Measurements from ENCODE around the gene ID1. TPM values are rescaled to one million over a fixed set of nuclear protein-coding genes. Genes with fewer than 3 reads are reported as not detected.
A peak's percentile ranks its signal among the peaks of the same experiment; 100 is the strongest.

The ID1 gene
- total RNA-seq, 2 donors from 2014 or later = 169 to 245 TPM

DNA sequence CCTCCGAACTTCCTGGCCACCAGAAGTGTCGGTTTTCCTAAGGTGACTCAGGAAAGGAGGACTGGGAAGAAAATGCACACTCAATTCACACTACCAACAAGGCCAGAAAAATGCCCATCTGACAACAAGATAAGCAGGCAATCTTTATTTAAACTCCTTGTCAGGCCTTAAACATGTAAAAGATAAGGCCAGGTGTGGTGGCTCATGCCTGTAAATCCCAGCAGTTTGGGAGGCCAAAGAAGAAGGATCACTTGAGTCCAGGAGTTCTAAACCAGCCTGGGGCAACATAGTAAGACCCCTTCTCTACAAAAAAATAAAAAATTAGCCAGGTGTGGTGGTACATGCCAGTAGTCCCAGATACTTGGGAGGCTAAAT lies 7.6 kb upstream of the ID1 start:
- H3K4me3 ChIP-seq = no peak overlapping the region
- ATAC-seq = no peak
- H3K27me3 ChIP-seq = no peaks in the 10 kb centered on the region
- H3K36me3 ChIP-seq (replicated peaks in 1 of 2; ENCODE audit: insufficient read depth in 1 of 2, low read depth in 2 of 2) = no peaks in the 10 kb centered on the region
- no peak overlapping the region for H3K27ac ChIP-seq
- TF ChIP-seq, protein P1, sequence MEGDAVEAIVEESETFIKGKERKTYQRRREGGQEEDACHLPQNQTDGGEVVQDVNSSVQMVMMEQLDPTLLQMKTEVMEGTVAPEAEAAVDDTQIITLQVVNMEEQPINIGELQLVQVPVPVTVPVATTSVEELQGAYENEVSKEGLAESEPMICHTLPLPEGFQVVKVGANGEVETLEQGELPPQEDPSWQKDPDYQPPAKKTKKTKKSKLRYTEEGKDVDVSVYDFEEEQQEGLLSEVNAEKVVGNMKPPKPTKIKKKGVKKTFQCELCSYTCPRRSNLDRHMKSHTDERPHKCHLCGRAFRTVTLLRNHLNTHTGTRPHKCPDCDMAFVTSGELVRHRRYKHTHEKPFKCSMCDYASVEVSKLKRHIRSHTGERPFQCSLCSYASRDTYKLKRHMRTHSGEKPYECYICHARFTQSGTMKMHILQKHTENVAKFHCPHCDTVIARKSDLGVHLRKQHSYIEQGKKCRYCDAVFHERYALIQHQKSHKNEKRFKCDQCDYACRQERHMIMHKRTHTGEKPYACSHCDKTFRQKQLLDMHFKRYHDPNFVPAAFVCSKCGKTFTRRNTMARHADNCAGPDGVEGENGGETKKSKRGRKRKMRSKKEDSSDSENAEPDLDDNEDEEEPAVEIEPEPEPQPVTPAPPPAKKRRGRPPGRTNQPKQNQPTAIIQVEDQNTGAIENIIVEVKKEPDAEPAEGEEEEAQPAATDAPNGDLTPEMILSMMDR (IDR thresholded peaks at IDR 0.05) = no peak
- no peak for TF ChIP-seq POLR2A (IDR thresholded peaks at IDR 0.05)
- no peaks in the 10 kb centered on the region for H3K4me1 ChIP-seq
- intact Hi-C loops (cut with DNase I) = no loop called here
- no peak for DNase-seq
- H3K9me3 ChIP-seq = no peaks in the 10 kb centered on the region
- WGBS, 2 donors = 97 to 100% methylated on average over 2 of the region's 2 CpGs

DNA sequence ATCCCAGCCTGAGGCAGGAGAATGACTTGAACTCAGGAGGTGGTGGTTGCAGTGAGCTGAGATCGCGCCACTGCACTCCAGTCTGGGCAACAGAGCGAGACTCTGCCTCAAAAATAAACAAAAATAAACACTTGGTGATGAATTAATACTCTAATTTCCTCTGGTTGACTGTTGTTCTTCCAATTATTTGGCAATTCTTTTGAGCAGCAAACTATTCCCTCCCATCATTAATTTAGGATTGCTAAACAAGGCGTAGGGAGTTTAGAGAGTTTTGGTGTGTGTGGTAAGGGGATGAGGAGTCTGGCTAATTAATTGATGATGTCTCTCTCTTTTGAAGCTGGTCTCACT lies 2.7 kb upstream of the ID1 start:
- no peaks in the 10 kb centered on the region for H3K9me3 ChIP-seq
- ATAC-seq = no peak
- no peaks in the 10 kb centered on the region for H3K36me3 ChIP-seq (replicated peaks in 1 of 2; ENCODE audit: insufficient read depth in 1 of 2, low read depth in 2 of 2)
- TF ChIP-seq POLR2A (IDR thresholded peaks at IDR 0.05) = no peak
- TF ChIP-seq, protein P1 (IDR thresholded peaks at IDR 0.05) = no peak
- WGBS, 2 donors = 81 to 95% methylated on average over 4 of the region's 4 CpGs
- intact Hi-C loops (cut with DNase I) = no loop called here
- no peaks in the 10 kb centered on the region for H3K27me3 ChIP-seq
- H3K4me3 ChIP-seq = no peak overlapping the region
- peak overlapping the region in 1 of 4 donors; percentile 27 for H3K27ac ChIP-seq
- peaks cover 41% of the 10 kb centered on the region for H3K4me1 ChIP-seq
- no peak for DNase-seq

DNA sequence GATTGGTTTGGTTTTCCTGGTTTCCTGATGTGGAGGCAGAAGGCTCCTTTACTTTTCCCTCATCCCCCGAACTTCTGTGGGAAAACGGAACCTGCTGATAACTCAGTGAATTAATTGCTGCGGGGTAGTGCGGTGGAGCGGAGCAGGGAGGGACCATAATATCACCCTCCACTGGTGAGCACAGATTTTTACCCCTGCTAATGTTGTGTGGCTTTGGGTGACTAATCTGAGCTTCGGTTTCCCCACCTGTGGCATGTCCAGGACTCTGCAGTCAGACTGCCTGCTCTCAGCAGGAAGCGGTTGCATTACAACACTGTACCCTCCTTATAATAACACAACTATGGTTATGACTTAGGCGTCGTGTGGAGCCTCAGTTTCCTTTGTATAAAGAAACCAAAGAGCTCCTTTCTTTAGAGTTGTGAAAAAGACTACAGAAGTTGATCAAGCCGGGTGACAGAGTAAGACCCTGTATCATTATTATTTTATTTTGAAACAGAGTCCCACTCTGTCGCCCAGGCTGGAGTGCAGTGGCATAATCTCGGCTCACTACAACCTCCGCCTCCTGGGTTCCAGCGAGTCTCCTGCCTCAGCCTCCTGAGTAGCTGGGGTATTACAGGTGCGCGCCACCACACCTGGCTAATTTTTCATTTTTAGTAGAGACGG lies 2.2 kb upstream of the ID1 start:
- ATAC-seq = no peak
- peaks cover 46% of the 10 kb centered on the region for H3K4me1 ChIP-seq
- no peaks in the 10 kb centered on the region for H3K36me3 ChIP-seq (replicated peaks in 1 of 2; ENCODE audit: insufficient read depth in 1 of 2, low read depth in 2 of 2)
- no peaks in the 10 kb centered on the region for H3K27me3 ChIP-seq
- no peak for DNase-seq
- H3K4me3 ChIP-seq = no peak overlapping the region
- WGBS, 2 donors = 58 to 75% methylated on average over 15 to 16 of the region's 17 CpGs
- H3K27ac ChIP-seq = peak overlapping the region in 2 of 4 donors; percentile 27 to 29
- TF ChIP-seq, protein P1 (IDR thresholded peaks at IDR 0.05) = no peak
- TF ChIP-seq POLR2A (IDR thresholded peaks at IDR 0.05) = no peak
- no peaks in the 10 kb centered on the region for H3K9me3 ChIP-seq
- intact Hi-C loops (cut with DNase I) = no loop called here

DNA sequence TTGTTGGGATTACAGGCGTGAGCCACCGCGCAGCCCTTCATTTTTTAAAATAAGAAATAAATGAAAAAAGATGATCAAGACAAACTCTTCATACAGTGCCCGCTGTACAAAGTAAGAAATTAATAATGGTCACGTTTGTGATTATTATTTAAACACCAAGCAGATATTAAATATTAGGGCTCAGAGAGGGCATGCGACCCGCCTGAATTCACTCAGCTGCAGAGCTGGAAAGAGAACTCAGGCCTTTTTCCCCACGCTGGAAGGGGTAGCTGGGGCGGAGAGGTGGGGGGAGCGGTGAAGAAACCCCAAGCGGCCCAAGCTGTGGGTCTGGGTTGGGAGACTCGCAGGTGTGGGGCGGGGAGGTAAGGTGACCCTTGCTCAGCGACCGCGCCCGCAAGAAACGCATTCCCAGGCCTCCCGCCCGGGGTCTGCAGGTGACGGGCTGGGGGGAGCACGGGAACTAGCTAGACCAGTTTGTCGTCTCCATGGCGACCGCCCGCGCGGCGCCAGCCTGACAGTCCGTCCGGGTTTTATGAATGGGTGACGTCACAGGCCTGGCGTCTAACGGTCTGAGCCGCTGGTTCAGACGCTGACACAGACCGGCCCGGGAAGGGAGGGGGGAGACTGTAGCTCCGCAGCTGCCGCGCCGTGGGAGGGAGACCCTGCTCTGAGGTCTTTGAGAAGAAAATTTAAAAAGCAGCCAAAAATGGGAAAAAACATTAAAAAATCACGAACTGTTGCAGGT lies 1.1 kb upstream of the ID1 start:
- DNase-seq (peak; percentile 97 to 98 (median 98)), ATAC-seq (peak; percentile 86)
- Histone ChIP-seq H3K27ac (peak overlapping the region; percentile 44 to 76 (median 66)), H3K4me1 (peaks cover 57% of the 10 kb centered on the region), H3K27me3 (no peaks in the 10 kb centered on the region), H3K9me3 (no peaks in the 10 kb centered on the region), H3K36me3 (replicated peaks in 1 of 2; ENCODE audit: insufficient read depth in 1 of 2, low read depth in 2 of 2) (no peaks in the 10 kb centered on the region), H3K4me3 (no peak overlapping the region)
- TF ChIP-seq, protein P1 (IDR thresholded peaks at IDR 0.05) = peak in 2 of 7 experiments; percentile 4 to 17
- TF ChIP-seq POLR2A (IDR thresholded peaks at IDR 0.05) = peak; percentile 45 to 64 (median 58)
- 10 to 17% methylated on average over 23 to 43 of the region's 43 CpGs for WGBS, 2 donors
- intact Hi-C loops (cut with DNase I) = no loop called here
